ENCODE data around the gene CD248. TPM values are rescaled to one million over a fixed set of nuclear protein-coding genes. Genes with fewer than 3 reads are reported as not detected.
A peak's percentile ranks its signal among the peaks of the same experiment; 100 is the strongest.
"Not testable (repeated sequence)": the region's sequence is repeated elsewhere in the genome, so short reads cannot be mapped to it uniquely, and the experiment has no call there.

Gene CD248
- total RNA-seq, 3 donors from 2014 or later = 17.3 to 69.1 (median 24.9) TPM

DNA sequence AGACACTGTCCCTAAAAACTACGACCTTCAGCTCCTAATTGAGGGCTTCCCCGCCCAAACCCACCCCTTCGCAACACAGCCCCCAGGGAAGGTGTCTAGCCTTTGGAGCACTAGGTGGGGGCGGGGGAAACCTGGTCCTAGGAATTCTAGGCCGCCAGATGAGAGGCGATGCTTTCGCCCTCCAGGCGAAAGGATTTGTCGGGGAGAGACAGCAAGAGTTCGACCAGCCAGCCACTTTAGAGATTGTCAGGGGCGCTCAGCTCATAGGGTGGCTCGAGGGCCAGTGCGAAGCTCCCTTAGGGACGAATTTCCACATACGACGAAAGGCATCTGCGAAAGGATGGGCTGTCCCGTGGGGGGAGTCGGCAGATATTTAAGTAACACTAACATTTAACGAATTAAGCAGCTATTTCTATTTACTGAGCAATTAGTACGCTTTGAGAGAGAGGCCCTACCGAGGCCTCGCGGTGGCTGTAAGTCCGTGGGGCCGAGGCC is 5.3 kb downstream of the CD248 start:
- Histone ChIP-seq H3K4me3 (peak overlapping the region; percentile 53 to 77 (median 64)), H3K4me1 (peaks cover 0 to 6% of the 10 kb centered on the region in 2 donors), H3K27me3 (peaks cover under 1 to 3% of the 10 kb centered on the region in 2 donors), H3K27ac (peak overlapping the region; percentile 83 to 95), H3K9me3 (no peaks in the 10 kb centered on the region), H3K36me3 (no peaks in the 10 kb centered on the region)
- intact Hi-C loops (cut with DNase I; ENCODE audit: low total_unique reads) = no loop called here
- no peak for TF ChIP-seq POLR2A (IDR thresholded peaks at IDR 0.05)
- TF ChIP-seq, protein P1, sequence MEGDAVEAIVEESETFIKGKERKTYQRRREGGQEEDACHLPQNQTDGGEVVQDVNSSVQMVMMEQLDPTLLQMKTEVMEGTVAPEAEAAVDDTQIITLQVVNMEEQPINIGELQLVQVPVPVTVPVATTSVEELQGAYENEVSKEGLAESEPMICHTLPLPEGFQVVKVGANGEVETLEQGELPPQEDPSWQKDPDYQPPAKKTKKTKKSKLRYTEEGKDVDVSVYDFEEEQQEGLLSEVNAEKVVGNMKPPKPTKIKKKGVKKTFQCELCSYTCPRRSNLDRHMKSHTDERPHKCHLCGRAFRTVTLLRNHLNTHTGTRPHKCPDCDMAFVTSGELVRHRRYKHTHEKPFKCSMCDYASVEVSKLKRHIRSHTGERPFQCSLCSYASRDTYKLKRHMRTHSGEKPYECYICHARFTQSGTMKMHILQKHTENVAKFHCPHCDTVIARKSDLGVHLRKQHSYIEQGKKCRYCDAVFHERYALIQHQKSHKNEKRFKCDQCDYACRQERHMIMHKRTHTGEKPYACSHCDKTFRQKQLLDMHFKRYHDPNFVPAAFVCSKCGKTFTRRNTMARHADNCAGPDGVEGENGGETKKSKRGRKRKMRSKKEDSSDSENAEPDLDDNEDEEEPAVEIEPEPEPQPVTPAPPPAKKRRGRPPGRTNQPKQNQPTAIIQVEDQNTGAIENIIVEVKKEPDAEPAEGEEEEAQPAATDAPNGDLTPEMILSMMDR (IDR thresholded peaks at IDR 0.05) = no peak
- TF ChIP-seq POLR2AphosphoS5 (IDR thresholded peaks at IDR 0.05) = no peak
- no peak for DNase-seq (ENCODE audit: low spot score in 2 of 2)

GRCh38 chr11:66310803-66311440 is 5.9 kb downstream of the CD248 start:
- H3K27me3 ChIP-seq; H3K27ac ChIP-seq; H3K9me3 ChIP-seq; H3K4me3 ChIP-seq; intact Hi-C loops (cut with DNase I; ENCODE audit: low total_unique reads); H3K36me3 ChIP-seq; H3K4me1 ChIP-seq; DNase-seq (ENCODE audit: low spot score in 2 of 2): not testable (repeated sequence)

DNA sequence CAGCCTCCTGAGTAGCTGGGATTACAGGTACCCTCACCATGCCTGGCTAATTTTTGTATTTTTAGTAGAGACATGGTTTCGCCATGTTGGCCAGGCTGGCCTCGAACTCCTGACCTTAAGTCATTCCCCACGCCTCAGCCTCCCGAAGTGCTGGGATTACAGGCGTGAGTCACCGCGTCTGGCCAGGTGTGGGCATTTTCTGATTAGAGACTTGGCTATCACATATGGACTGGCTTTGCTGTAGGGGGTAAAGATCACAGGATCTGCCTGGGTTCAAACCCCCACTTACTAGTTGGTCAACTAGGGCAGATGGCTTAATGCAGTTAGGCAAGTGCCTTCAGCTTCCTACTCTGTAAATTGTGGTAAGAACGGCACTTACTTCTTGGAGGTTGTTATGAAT is 6.5 kb downstream of the CD248 start:
- H3K9me3 ChIP-seq = no peaks in the 10 kb centered on the region
- no peak for TF ChIP-seq POLR2AphosphoS5 (IDR thresholded peaks at IDR 0.05)
- no peak for TF ChIP-seq POLR2A (IDR thresholded peaks at IDR 0.05)
- TF ChIP-seq, protein P1 (IDR thresholded peaks at IDR 0.05) = no peak
- no peak overlapping the region for H3K27ac ChIP-seq
- no peak for DNase-seq (ENCODE audit: low spot score in 2 of 2)
- H3K36me3 ChIP-seq = no peaks in the 10 kb centered on the region
- H3K4me3 ChIP-seq = no peak overlapping the region
- peaks cover 0 to 6% of the 10 kb centered on the region in 2 donors for H3K4me1 ChIP-seq
- H3K27me3 ChIP-seq = peaks cover 0 to 3% of the 10 kb centered on the region in 2 donors
- intact Hi-C loops (cut with DNase I; ENCODE audit: low total_unique reads) = no loop called here

GRCh38 chr11:66309475-66309874 is 7.4 kb downstream of the CD248 start:
- DNase-seq (ENCODE audit: low spot score in 2 of 2) = no peak
- Histone ChIP-seq H3K36me3 (no peaks in the 10 kb centered on the region), H3K27ac (no peak overlapping the region), H3K4me3 (no peak overlapping the region), H3K27me3 (no peaks in the 10 kb centered on the region), H3K4me1 (peaks cover 0 to 6% of the 10 kb centered on the region in 2 donors), H3K9me3 (no peaks in the 10 kb centered on the region)
- intact Hi-C loops (cut with DNase I; ENCODE audit: low total_unique reads) = no loop called here
- TF ChIP-seq POLR2A (IDR thresholded peaks at IDR 0.05) (no peak), POLR2AphosphoS5 (IDR thresholded peaks at IDR 0.05) (no peak)

DNA sequence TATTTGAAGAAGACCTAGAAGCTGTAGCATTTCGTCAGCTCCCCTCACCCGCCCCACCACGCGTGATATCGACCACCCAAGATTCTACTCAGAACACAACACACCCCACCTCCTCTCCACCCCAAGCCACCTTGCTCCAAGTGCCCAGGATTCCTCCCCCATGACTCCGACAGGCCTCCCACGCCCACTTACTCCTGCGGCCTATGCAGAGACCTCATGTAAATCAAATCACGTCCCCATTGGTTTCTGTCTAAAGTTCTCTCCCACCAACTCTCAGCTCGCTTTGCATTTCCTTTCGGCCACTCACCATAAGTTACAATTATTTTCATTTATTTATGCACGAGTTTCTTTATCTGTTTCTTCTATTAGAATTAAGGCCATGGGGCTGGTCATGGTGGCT is 14.2 kb downstream of the CD248 start:
- Histone ChIP-seq H3K27ac (no peak overlapping the region), H3K4me3 (no peak overlapping the region), H3K27me3 (no peaks in the 10 kb centered on the region), H3K9me3 (no peaks in the 10 kb centered on the region), H3K36me3 (no peaks in the 10 kb centered on the region), H3K4me1 (no peaks in the 10 kb centered on the region)
- intact Hi-C loops (cut with DNase I; ENCODE audit: low total_unique reads) = no loop called here
- DNase-seq (ENCODE audit: low spot score in 2 of 2) = no peak
- TF ChIP-seq POLR2A (IDR thresholded peaks at IDR 0.05) (no peak), POLR2AphosphoS5 (IDR thresholded peaks at IDR 0.05) (no peak)
- TF ChIP-seq, protein P1 (IDR thresholded peaks at IDR 0.05) = no peak

DNA sequence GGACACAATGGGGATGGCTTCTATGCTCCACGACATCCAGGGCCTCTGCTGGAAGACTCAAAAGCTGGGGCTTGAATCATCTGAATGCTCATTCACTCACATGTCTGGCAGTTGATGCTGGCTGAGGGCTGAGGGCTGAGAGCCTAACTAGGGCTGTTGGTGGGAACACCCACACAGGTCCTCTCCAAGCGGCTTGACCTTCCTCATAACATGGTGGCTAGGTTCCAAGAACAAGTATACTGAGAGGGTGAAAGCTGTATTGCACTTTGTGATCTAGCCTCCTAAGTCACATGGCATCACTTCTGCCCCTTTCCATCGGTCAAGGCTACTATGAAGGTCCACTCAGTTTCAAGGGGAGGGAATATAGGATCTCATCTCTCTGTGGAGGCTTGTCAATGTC is 17.7 kb downstream of the CD248 start:
- DNase-seq (ENCODE audit: low spot score in 2 of 2) = no peak
- no peak overlapping the region for H3K4me3 ChIP-seq
- no peaks in the 10 kb centered on the region for H3K4me1 ChIP-seq
- H3K9me3 ChIP-seq = no peaks in the 10 kb centered on the region
- no peak for TF ChIP-seq POLR2AphosphoS5 (IDR thresholded peaks at IDR 0.05)
- TF ChIP-seq, protein P1 (IDR thresholded peaks at IDR 0.05) = no peak
- no peak for TF ChIP-seq POLR2A (IDR thresholded peaks at IDR 0.05)
- H3K27ac ChIP-seq = no peak overlapping the region
- no peaks in the 10 kb centered on the region for H3K36me3 ChIP-seq
- H3K27me3 ChIP-seq = peaks cover 0 to 14% of the 10 kb centered on the region in 2 donors
- intact Hi-C loops (cut with DNase I; ENCODE audit: low total_unique reads) = no loop called here
